GM21717 (cell line): ENCODE measurements around the gene ZSWIM8.

Experiments used
- ATAC-seq: cut with Tn5 transposase; IDR thresholded peaks from one replicate; pipeline ENCODE4 v1.9.1; 2021; ENCODE audit warnings: mild to moderate bottlenecking, moderate library complexity; ENCODE audit not compliant: unreplicated experiment

Gene ZSWIM8

GRCh38 chr10:73796766-73797165 is 11.4 kb downstream of the ZSWIM8 start:
- no peak for ATAC-seq

GRCh38 chr10:73797324-73798025 is 12.1 kb downstream of the ZSWIM8 start:
- ATAC-seq, result no peak

GRCh38 chr10:73798087-73798486 is 12.7 kb downstream of the ZSWIM8 start:
- no peak for ATAC-seq

- no peak for ATAC-seq
These were observed 13.6 kb downstream of the ZSWIM8 start for GRCh38 chr10:73798927-73799560.

- ATAC-seq, result no peak
These were observed 14.6 kb downstream of the ZSWIM8 start for GRCh38 chr10:73799899-73800559.

DNA sequence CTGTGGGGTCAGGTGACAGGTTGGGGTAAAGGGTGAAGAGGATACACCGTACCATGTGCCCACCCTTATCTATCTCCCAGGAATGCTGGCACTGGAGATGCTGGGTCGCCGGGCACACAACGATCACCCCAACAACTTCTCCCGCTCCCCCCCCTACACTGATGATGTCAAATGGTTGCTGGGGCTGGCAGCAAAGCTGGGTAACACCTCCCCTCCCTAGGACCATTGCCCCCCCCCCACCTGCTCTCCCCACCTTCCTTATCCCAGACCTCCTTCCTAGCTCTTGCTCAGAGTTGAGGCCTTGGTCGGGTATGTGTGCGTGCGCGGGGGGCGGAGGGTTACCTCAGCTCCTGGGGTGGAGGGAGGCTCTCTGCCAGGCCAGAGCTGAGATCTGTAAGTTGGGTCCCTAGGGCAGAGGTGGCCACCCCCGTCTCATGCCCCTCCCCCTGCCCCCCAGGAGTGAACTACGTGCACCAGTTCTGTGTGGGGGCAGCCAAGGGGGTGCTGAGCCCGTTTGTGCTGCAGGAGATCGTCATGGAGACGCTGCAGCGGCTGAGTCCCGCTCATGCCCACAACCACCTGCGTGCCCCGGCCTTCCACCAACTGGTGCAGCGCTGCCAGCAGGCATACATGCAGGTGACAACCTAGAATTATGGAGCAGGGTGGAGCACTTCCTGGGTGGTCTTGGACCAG is 15.3 kb downstream of the ZSWIM8 start:
- no peak for ATAC-seq

DNA sequence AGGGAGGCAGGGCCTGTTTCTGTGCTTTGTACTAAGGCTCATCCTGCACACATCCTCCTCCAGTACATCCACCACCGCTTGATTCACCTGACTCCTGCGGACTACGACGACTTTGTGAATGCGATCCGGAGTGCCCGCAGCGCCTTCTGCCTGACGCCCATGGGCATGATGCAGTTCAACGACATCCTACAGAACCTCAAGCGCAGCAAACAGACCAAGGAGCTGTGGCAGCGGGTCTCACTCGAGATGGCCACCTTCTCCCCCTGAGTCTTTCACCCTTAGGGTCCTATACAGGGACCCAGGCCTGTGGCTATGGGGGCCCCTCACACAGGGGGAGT is 15.8 kb downstream of the ZSWIM8 start:
- no peak for ATAC-seq

- ATAC-seq, result no peak
These were observed 17.0 kb downstream of the ZSWIM8 start for GRCh38 chr10:73802276-73802991.

GRCh38 chr10:73803680-73804286 is 18.4 kb downstream of the ZSWIM8 start:
- ATAC-seq, result peak; percentile 68

GRCh38 chr10:73806176-73806950 is 21.0 kb downstream of the ZSWIM8 start:
- no peak for ATAC-seq

DNA sequence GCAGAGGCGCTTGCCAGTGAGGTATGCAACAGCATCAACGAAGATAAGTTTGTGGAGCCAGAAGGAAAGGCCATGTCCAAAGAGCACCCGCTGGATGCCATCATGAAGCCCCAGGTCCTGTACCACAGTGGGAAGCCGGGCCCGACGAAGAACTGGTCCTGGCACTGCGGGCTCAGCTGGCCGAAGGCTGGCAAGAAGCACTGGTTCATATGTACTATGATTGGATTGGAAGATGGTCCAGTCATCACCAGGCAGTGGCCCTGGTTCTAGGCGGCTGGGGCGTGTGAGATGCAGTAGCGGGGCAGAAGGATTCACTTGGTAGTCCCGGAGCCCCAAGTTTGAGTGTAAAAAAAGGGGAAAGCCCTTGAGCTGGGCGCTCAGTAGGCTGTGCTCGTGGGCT is 22.1 kb downstream of the ZSWIM8 start:
- ATAC-seq, result no peak

DNA sequence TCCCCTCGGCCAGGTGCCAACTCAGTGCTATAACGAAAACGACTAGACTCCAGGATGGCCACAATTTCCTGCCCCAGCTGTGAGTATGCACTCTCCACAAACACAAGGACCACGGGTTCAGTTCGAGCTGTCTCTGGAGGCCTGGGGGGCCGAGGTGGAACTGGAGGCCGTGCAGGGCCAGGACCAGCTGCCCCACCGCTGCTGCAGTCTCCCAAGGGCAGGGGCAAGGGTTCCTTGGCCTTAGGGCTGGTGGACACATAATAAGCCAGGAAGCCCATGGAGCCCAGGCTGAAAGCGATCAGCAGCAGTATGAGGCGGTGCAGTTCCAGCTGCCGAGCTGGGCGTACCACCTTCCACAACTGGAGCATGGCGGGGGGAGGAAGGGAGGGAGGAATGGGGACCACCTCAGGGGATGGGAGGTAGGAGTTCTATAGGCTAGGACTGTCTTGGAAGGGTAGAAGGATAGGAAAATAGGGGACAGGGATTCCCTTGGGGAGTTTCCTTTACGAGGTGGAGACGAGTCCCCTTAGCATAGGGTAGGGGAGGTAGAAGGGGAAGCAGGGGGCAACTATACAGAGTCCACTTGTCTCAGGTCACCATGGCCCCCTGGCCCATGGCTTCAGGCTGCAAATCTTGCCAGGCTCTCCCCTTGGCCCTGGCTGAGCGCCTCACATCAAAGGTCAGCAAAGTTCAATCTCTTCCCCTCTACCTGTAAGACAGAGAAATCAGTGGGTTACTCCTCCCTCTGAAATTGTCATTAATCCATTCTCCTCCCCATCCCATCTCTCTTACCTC is 22.8 kb downstream of the ZSWIM8 start:
- ATAC-seq, result no peak

DNA sequence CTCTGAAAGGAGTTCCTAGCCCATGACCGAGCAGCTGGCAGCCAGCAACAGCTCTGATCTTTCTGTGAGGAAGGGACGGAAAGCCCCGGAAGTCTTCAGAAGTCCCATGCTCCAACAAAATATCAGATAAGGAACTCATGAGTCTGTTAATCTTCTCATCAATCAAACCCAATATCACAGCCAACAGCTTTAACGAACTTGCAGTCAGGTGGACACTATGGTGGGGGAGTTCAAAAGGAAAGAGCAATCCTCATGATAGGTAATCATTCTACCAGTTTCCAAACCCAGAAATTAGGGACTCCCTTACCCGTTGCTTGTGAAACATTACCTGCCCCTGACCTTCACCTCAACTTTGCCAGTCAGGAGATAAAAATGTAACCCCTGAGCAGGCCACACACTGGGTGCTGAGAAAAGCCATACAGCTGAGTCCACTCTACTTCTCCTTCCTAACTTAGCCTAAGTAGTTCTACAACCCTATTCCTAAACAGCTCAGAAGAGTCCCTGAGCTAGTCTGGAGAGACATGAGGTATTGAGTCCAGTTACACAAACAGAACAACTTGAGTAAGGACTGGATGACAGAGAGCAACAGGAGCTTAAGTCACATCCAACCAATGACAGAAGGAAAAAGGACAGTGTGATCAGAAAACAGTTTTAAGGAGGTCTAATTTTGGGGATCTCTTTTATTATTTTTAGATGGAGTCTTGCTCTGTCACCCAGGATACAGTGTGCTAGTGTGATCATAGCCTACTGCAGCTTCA is 23.8 kb downstream of the ZSWIM8 start:
- no peak for ATAC-seq

- ATAC-seq, result no peak
These were observed 24.9 kb downstream of the ZSWIM8 start for GRCh38 chr10:73810358-73810734.

DNA sequence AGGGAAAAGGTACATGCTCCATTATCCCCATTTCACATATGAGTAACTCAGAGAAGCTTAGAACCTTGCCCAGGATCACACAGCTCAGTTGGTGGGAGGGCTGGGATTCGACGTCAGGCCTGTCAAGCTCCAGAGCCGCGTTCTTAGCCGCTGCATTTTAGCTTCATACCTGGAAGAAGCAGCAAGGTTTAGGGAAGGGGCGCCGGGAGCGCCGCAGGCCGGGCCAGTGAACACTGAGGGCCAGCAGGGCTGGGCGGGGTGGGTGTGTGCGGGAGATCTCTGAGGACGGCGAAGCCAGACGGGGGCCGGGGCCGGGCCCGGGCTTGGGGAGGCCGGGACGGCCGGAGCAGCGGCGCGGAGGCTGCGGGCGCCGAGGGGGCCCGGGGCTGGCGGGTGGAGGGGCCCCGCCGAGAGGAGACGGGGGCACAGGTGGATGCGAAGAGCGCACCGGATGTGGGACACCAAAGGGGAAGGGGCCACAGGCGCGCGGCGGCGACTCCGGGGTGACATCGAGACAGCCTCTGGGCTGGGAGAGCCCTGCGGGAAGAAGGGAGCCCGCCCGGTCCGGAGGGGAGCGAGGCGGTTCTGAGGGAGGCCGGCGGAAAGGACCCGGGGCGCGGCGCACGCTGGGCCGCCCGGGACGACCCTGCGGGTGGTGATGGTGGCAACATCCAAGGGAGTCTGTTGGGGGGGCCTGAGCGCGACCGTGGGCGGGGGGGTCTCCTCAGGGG is 25.5 kb downstream of the ZSWIM8 start:
- peak; percentile 24 for ATAC-seq

DNA sequence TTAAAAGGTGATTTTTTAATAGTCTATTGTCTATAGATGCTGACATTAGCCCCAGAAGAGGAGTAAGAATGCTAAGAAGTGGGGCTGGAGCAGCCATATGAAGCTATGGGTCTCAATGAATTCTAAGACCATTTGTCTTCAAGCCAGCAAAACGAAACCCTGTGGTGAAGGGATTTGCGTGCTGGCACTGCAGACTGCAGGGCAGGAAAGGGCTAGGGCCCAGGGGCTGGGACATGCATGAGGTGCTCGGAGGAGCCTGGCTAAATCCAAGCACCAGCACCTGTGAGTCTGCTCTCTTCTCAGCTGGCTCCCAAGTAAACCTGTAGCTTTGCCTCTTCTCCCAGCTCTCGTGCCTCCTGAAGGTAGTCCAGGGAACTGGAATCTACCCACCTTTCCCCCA is 27.3 kb downstream of the ZSWIM8 start:
- ATAC-seq, result no peak

DNA sequence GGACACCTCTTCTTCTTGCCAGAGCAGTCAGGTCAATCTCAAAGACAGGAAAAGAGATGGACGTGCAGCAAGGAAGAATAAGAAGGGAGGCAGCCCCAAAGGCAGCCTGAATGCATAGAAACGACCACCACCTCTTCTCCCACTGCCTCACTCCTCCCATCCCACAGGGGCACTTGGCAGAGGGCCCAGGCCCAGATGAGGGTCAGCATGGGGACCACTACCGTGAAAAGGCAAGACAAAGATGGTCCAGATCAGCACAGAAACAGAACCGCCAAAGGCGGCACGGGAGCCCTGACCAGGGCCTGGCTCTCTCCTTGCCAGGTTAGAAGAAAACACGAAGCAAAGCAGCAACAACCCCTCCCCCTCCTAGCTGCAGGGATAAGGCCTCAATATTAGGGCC is 27.9 kb downstream of the ZSWIM8 start:
- no peak for ATAC-seq
